HEK293 (cell line): ENCODE results near the gene EPB41L2.
"Not testable (repeated sequence)": the region's sequence is repeated elsewhere in the genome, so short reads cannot be mapped to it uniquely, and the experiment has no call there.

ENCODE experiments used
- CTCF ChIP-seq: fragments of 450-650 bp; formaldehyde crosslinking; IDR thresholded peaks from 2 replicates; pipeline ENCODE4 v1.5.1; 2016; ENCODE audit warnings: missing biosample characterization, missing genetic modification characterization
- HOXD13 ChIP-seq: sonication (generic); formaldehyde crosslinking; IDR thresholded peaks from 2 replicates; pipeline ENCODE4 v1.8.0; 2022; ENCODE audit warnings: missing genetic modification reagents, borderline replicate concordance
- ZNF214 ChIP-seq: fragments of 450-650 bp; formaldehyde crosslinking; IDR thresholded peaks from 2 replicates; pipeline ENCODE4 v1.5.1; 2017; ENCODE audit warnings: missing biosample characterization, mild to moderate bottlenecking, missing genetic modification characterization, borderline replicate concordance
- ZNF274 ChIP-seq, 2 experiments: fragments of 200-500 bp in 1 of 2; fragments of 450-650 bp in 1 of 2; sonication (Bioruptor generic) in 1 of 2; formaldehyde crosslinking in 1 of 2; IDR thresholded peaks; 2 replicates each; pipeline versions ENCODE4 v1.5.1 to v1.6.1; 2014 to 2016; ENCODE audit warnings: borderline replicate concordance in 1 of 2, inconsistent platforms in 1 of 2, low read length in 1 of 2, missing biosample characterization in 1 of 2, missing genetic modification characterization in 1 of 2
- ZNF660 ChIP-seq: fragments of 450-650 bp; IDR thresholded peaks from 2 replicates; pipeline ENCODE4 v1.5.1; 2018; ENCODE audit warnings: missing biosample characterization, mild to moderate bottlenecking, missing genetic modification characterization
- TF ChIP-seq, protein P1 (sequence below): fragments of 450-650 bp; formaldehyde crosslinking; conservative IDR thresholded peaks from 2 replicates; pipeline ENCODE4 v1.5.1; 2016; ENCODE audit warnings: low read depth, missing biosample characterization, missing genetic modification characterization

GRCh38 chr6:131091944-131092343 is 28.9 kb upstream of the EPB41L2 start:
- TF ChIP-seq, protein P1, sequence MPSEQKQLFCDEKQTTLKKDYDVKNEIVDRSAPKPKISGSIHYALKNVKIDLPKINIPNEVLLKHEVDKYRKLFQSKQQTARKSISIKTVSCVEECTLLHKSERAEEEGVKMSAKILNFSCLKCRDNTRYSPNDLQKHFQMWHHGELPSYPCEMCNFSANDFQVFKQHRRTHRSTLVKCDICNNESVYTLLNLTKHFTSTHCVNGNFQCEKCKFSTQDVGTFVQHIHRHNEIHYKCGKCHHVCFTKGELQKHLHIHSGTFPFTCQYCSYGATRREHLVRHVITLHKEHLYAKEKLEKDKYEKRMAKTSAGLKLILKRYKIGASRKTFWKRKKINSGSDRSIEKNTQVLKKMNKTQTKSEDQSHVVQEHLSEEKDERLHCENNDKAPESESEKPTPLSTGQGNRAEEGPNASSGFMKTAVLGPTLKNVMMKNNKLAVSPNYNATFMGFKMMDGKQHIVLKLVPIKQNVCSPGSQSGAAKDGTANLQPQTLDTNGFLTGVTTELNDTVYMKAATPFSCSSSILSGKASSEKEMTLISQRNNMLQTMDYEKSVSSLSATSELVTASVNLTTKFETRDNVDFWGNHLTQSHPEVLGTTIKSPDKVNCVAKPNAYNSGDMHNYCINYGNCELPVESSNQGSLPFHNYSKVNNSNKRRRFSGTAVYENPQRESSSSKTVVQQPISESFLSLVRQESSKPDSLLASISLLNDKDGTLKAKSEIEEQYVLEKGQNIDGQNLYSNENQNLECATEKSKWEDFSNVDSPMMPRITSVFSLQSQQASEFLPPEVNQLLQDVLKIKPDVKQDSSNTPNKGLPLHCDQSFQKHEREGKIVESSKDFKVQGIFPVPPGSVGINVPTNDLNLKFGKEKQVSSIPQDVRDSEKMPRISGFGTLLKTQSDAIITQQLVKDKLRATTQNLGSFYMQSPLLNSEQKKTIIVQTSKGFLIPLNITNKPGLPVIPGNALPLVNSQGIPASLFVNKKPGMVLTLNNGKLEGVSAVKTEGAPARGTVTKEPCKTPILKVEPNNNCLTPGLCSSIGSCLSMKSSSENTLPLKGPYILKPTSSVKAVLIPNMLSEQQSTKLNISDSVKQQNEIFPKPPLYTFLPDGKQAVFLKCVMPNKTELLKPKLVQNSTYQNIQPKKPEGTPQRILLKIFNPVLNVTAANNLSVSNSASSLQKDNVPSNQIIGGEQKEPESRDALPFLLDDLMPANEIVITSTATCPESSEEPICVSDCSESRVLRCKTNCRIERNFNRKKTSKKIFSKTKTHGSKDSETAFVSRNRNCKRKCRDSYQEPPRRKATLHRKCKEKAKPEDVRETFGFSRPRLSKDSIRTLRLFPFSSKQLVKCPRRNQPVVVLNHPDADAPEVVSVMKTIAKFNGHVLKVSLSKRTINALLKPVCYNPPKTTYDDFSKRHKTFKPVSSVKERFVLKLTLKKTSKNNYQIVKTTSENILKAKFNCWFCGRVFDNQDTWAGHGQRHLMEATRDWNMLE (tag by site-specific recombination): not testable (repeated sequence)
- TF ChIP-seq HOXD13 (CRISPR knock-in tag); ZNF660 (tag by site-specific recombination); CTCF (tag by site-specific recombination); ZNF214 (tag by site-specific recombination); ZNF274 (IDR thresholded peaks at IDR 0.05; ENCODE audit: low read length); ZNF274 (tag by site-specific recombination; IDR thresholded peaks at IDR 0.05; ENCODE audit: borderline replicate concordance): not testable (repeated sequence)
